K562 treated with DMSO at 1 percent for 24 hours (cell line): ENCODE data around the gene ZNF837. TPM values are rescaled to one million over a fixed set of nuclear protein-coding genes. Genes with fewer than 3 reads are reported as not detected.

Source experiments
- total RNA-seq: library from RNA; unstranded; fragments of 300-600 nt; gene quantifications from 2 replicates; pipeline ENCODE4 v1.2.3, GENCODE V29; 2022; ENCODE audit warnings: low read depth; ENCODE audit not compliant: insufficient read depth

ZNF837 gene
- total RNA-seq = 5.8 and 6.7 TPM in 2 replicates

DNA sequence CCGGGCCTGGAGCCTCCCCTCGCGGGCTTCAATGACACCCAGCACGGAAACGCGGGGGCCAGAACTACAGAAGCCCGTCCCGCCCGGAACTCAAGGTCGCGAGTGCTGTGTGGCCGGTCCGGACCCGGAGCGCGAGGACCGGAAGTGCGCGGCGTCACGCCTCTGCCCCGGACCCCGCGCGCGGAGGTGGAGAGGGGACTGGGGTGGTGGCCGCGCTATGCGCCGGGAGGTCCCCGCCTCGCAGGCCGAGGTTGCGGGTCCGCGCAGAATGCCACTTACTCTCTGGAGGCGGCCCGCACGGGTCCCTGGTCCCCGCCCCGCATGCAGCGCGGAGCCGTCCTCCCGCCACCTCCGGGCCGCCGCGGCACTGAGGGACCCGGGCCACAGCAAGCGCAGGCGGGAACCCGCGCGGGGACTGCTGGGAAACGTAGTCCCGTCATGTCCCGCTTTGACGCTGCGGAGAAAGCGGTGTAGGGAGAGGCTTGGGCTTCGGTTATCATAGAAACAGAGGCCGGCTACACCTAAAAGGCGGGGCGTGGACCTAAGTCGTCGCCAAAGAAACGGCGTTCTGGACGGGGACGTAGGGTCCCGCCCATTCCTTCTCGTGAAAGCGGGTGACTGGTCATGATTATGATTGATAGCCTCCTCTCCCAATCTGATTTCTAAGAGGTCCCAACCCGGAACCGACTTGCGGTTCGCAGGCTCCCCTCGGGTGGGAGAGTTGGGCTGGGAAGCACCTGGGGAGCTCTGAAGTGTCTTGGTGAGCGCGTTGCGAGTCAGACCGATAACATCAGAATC is at the start of gene ZNF837:
ZNF837 (minus strand) TSS at position 369 of the 798 bp plus-strand sequence. CDS start 11,698 bp downstream, outside the sequence.

GRCh38 chr19:58408152-58409009 is 27.6 kb upstream of the ZNF837 start, which contains the start of gene ZNF584:
ZNF584 (plus strand) TSS chr19:58408649; CDS start chr19:58409148, 499 bp downstream.

GRCh38 chr19:58395220-58395978 is 14.6 kb upstream of the ZNF837 start, which contains the start of gene RNF225:
RNF225 (plus strand) TSS chr19:58395656; CDS start chr19:58396090, 434 bp downstream.

DNA sequence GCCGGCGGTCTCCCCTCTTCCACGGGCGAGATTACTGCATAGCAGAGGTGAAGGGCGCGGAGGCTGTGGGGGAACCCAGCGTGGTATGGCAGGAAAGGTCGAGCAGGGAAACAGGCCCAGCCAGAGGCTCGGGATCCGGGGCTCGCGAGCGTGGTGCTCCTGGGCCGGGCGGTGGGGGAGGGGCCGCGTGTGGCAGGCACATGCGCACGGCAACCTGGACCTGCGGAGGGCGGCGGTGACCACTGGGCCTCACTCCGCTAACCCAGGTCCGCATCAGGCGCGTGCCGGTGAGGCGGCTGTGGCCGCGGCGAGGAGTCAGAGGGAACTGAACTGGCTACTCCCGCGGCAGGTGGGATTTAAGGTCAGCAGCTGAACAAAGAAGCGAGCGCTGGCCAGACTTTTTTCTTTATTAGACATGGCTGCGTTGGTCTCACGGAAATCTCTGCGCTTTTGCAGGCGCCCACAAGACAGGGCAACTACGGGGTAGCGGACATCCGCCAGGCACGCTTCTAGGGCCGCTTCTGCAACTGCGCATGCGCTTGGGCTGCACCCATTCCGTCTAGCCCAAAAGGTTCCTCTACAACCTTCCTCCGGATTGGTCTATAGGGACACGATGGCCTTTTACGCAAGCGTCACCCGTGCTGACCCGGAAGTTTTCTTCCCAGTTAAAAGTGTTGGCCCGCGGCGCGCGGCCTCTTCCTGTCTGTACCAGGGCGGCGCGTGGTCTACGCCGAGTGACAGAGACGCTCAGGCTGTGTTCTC is 5.9 kb upstream of the ZNF837 start, which contains the start of gene RPS5:
RPS5 (plus strand) TSS at position 694 of the 762 bp plus-strand sequence. CDS start 869 bp downstream, outside the sequence.

GRCh38 chr19:58362272-58362994 is 18.4 kb downstream of the ZNF837 start, which contains the start of gene ZNF497:
ZNF497 (minus strand) TSS chr19:58362751; CDS start chr19:58357635, 5,116 bp downstream.

GRCh38 chr19:58352760-58353671 is 27.8 kb downstream of the ZNF837 start, which contains the start of gene A1BG:
A1BG (minus strand) TSS chr19:58353492; CDS start chr19:58353437, 55 bp downstream.

DNA sequence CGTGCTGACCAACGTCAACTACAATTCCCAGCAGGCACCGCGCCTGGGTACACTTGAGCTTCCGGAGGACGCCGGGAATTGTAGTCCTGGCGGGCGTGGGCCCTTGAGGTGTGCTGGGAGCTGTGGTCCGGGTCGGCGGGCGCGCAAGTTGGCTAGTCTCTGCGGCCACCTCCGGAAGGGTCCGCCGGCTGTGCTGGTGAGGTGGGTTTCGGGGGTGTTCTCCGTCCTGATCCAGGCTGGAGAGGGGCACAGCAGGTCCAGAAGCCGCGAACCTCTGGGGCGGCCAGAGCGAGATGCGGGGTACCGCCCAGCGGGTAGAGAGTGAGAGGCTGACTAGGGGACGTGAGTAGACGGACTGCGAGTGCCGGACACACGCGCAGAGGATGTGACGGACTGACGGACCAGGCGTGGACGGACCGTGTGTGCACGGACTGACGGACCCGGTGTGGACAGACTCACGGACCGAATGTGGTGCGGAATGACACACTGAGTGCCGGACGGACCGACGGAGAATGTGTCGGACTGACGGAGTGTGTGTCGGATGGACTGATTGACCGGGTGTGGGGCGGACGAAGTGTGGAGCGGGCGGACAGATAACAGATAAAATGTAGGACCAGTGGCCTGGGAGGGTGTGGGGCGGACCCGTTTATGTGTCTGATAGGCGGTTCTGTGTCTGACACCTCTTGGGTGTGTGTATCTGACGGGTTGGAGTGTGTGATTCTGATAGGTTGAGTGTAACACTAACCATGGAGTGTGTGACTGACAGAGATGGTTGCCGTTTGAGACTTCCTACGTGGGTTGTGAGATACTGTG is 53.7 kb downstream of the ZNF837 start, which contains the start of gene ZSCAN22:
ZSCAN22 (plus strand) TSS at position 81 of the 813 bp plus-strand sequence. CDS start 7,809 bp downstream, outside the sequence.

Other genes starting within 250 kb of the ZNF837 start
- gene ZNF329, start 230.2 kb downstream of the ZNF837 start, total RNA-seq = 2.6 and 2.7 TPM in 2 replicates
- gene ZNF274, start 198.0 kb downstream of the ZNF837 start, total RNA-seq = 33.1 and 33.2 TPM in 2 replicates
- 28.3 and 28.5 TPM in 2 replicates for gene ZNF544, start 152.1 kb downstream of the ZNF837 start, total RNA-seq
- gene ZNF8, start 102.1 kb downstream of the ZNF837 start, total RNA-seq = 1.5 and 1.7 TPM in 2 replicates
- 79.3 and 90.5 TPM in 2 replicates for gene ERVK3-1, start 75.7 kb downstream of the ZNF837 start, total RNA-seq
- 2.2 and 3.1 TPM in 2 replicates for gene ZSCAN22, start 54.0 kb downstream of the ZNF837 start, total RNA-seq
- 53.9 and 61.3 TPM in 2 replicates for gene A1BG, start 27.5 kb downstream of the ZNF837 start, total RNA-seq
- 6.2 and 6.8 TPM in 2 replicates for gene ZNF497, start 18.3 kb downstream of the ZNF837 start, total RNA-seq
- gene RPS5, start 6.2 kb upstream of the ZNF837 start, total RNA-seq = 5,699 and 5,966 TPM in 2 replicates
- gene RNF225, start 14.6 kb upstream of the ZNF837 start, total RNA-seq = not detected in 2 replicates
- 31.3 and 34.8 TPM in 2 replicates for gene ZNF584, start 27.6 kb upstream of the ZNF837 start, total RNA-seq
- gene ZNF132, start 59.1 kb upstream of the ZNF837 start, total RNA-seq = 0.44 and 1.00 TPM in 2 replicates
- gene ZNF324B, start 70.6 kb upstream of the ZNF837 start, total RNA-seq = 7.5 and 10.6 TPM in 2 replicates
- gene ZNF324, start 86.0 kb upstream of the ZNF837 start, total RNA-seq = 16.9 and 19.2 TPM in 2 replicates
- 15.2 and 15.7 TPM in 2 replicates for gene ZNF446, start 95.3 kb upstream of the ZNF837 start, total RNA-seq
- 19.7 and 26.5 TPM in 2 replicates for gene SLC27A5, start 131.0 kb upstream of the ZNF837 start, total RNA-seq
- 20.5 and 25.2 TPM in 2 replicates for gene ZBTB45, start 138.8 kb upstream of the ZNF837 start, total RNA-seq
- 902 and 994 TPM in 2 replicates for gene TRIM28, start 163.0 kb upstream of the ZNF837 start, total RNA-seq
- gene CHMP2A, start 174.1 kb upstream of the ZNF837 start, total RNA-seq = 154 and 169 TPM in 2 replicates
- 151 and 152 TPM in 2 replicates for gene UBE2M, start 177.6 kb upstream of the ZNF837 start, total RNA-seq
- 20.4 and 23.0 TPM in 2 replicates for gene MZF1, start 192.3 kb upstream of the ZNF837 start, total RNA-seq